Dedifferentiated amniotic fluid mesenchymal stem cell (primary cell): ENCODE measurements around the gene ZFP14.

Experiments
- DNase-seq: peaks from one replicate; pipeline ENCODE4 v3.0.0-alpha.2; 2016; ENCODE audit errors: extremely low spot score

Gene ZFP14

GRCh38 chr19:36378625-36379509 is at the start of gene ZFP14:
TSS of gene ZFP14 (minus strand) at chr19:36379201. CDS start at chr19:36367892, 11,309 bp downstream.
- DNase-seq: peak; percentile 96

GRCh38 chr19:36423925-36424324 is 44.9 kb upstream of the ZFP14 start:
- no peak for DNase-seq

- DNase-seq: no peak
These were observed 42.9 kb upstream of the ZFP14 start for GRCh38 chr19:36421749-36422481.

- no peak for DNase-seq
These were observed 42.2 kb upstream of the ZFP14 start for GRCh38 chr19:36420961-36421748.

GRCh38 chr19:36418287-36419001 is 39.4 kb upstream of the ZFP14 start, which contains the start of gene ZFP82:
TSS of gene ZFP82 (minus strand) at chr19:36418644. CDS start at chr19:36409789, 8,855 bp downstream.
- peak; percentile 39 for DNase-seq

- DNase-seq: no peak
These were observed 38.8 kb upstream of the ZFP14 start for GRCh38 chr19:36417752-36418286.

- DNase-seq: no peak
These were observed 30.8 kb upstream of the ZFP14 start for GRCh38 chr19:36409841-36410240.

GRCh38 chr19:36408101-36408500 is 29.1 kb upstream of the ZFP14 start:
- DNase-seq: no peak

- DNase-seq: no peak
These were observed 25.5 kb upstream of the ZFP14 start for GRCh38 chr19:36404498-36404897.

- DNase-seq: no peak
These were observed 22.5 kb upstream of the ZFP14 start for GRCh38 chr19:36401475-36401874.

- no peak for DNase-seq
These were observed 19.6 kb upstream of the ZFP14 start for GRCh38 chr19:36398571-36398970.

GRCh38 chr19:36392916-36393673 is 14.1 kb upstream of the ZFP14 start:
- no peak for DNase-seq

- no peak for DNase-seq
These were observed 464 bp upstream of the ZFP14 start for GRCh38 chr19:36379510-36379819.

- no peak for DNase-seq
These were observed 1.3 kb downstream of the ZFP14 start for GRCh38 chr19:36377541-36378178.

GRCh38 chr19:36373638-36374156 is 5.3 kb downstream of the ZFP14 start:
- no peak for DNase-seq

GRCh38 chr19:36371886-36372285 is 7.1 kb downstream of the ZFP14 start:
- DNase-seq: no peak

GRCh38 chr19:36363845-36364244 is 15.2 kb downstream of the ZFP14 start:
- DNase-seq: no peak

- no peak for DNase-seq
These were observed 38.1 kb downstream of the ZFP14 start for GRCh38 chr19:36340786-36341372.
